Measurements from ENCODE around the gene ABHD16B. TPM values are rescaled to one million over a fixed set of nuclear protein-coding genes. Genes with fewer than 3 reads are reported as not detected.

Gene ABHD16B
- total RNA-seq, 1 experiment from 2014 or later = not detected

- Histone ChIP-seq H3F3A (ENCODE audit: low read length, unreplicated experiment) (peaks cover 8% of the 10 kb centered on the region), H3K9ac (ENCODE audit: low read length) (no peak overlapping the region), H4K20me1 (ENCODE audit: low read length) (no peaks in the 10 kb centered on the region), H3K79me2 (ENCODE audit: low read length) (peaks cover 13% of the 10 kb centered on the region), H3K4me2 (ENCODE audit: low read length) (no peak overlapping the region), H3K4me3 (ENCODE audit: low read length) (no peak overlapping the region), H3K27me3 (ENCODE audit: low read length) (peaks cover 20% of the 10 kb centered on the region), H3K27ac (ENCODE audit: low read length) (no peak overlapping the region), H3K9me2 (replicated peaks; ENCODE audit: low read length) (no peaks in the 10 kb centered on the region), H3K4me1 (ENCODE audit: insufficient read depth, low read length) (peaks cover 8% of the 10 kb centered on the region), H2AFZ (ENCODE audit: low read length) (no peak overlapping the region), H3K9me3 (ENCODE audit: low read length) (no peaks in the 10 kb centered on the region), H3K36me3 (ENCODE audit: low read depth, low read length) (peaks cover 6% of the 10 kb centered on the region; the same call in 1 of the 2 replicates)
- BruUV-seq (replicated peaks) = no TSS peak
- no peak for TF ChIP-seq CTCF (conservative IDR thresholded peaks at IDR 0.05; ENCODE audit: low read depth, low read length)
- TF ChIP-seq EZH2 (IDR thresholded peaks at IDR 0.05; ENCODE audit: low read length, unreplicated experiment) = no peak
- TF ChIP-seq EZH2phosphoT487 (IDR thresholded peaks at IDR 0.05; ENCODE audit: borderline replicate concordance, low read length) = no peak
- DNase-seq (no peak), ATAC-seq (no peak)
- ChIA-PET CTCF (no interaction called here), POLR2A (ENCODE audit: unreplicated experiment) (interaction anchor here (0.6 kb wide), 1 partner anchor 11 kb away, joined by 4 read pairs; no protein-coding TSS in a partner anchor)
- intact Hi-C loops (cut with micrococcal nuclease) = no loop called here
These were observed 2.1 kb upstream of the ABHD16B start for GRCh38 chr20:63859166-63859699.

GRCh38 chr20:63860325-63861051, 810 bp upstream of the ABHD16B start:
- ATAC-seq = no peak
- CTCF ChIA-PET = no interaction called here
- intact Hi-C loops (cut with micrococcal nuclease) = no loop called here

More at GRCh38 chr20:63860325-63861051, 810 bp upstream of the ABHD16B start:
- peaks cover 8% of the 10 kb centered on the region for H3K4me1 ChIP-seq (ENCODE audit: insufficient read depth, low read length)
- POLR2A ChIA-PET (ENCODE audit: unreplicated experiment) = no interaction called here
- no peak overlapping the region for H3K4me2 ChIP-seq (ENCODE audit: low read length)
- peaks cover 13% of the 10 kb centered on the region for H3K27me3 ChIP-seq (ENCODE audit: low read length)
- H2AFZ ChIP-seq (ENCODE audit: low read length) = no peak overlapping the region
- no peak overlapping the region for H3K27ac ChIP-seq (ENCODE audit: low read length)
- no peak for DNase-seq
- H3F3A ChIP-seq (ENCODE audit: low read length, unreplicated experiment) = peaks cover 8% of the 10 kb centered on the region
- no peak overlapping the region for H3K4me3 ChIP-seq (ENCODE audit: low read length)
- no TSS peak for BruUV-seq (replicated peaks)
- H4K20me1 ChIP-seq (ENCODE audit: low read length) = no peaks in the 10 kb centered on the region
- no peaks in the 10 kb centered on the region for H3K9me3 ChIP-seq (ENCODE audit: low read length)
- peaks cover 6% of the 10 kb centered on the region; the same call in 1 of the 2 replicates for H3K36me3 ChIP-seq (ENCODE audit: low read depth, low read length)
- H3K9me2 ChIP-seq (replicated peaks; ENCODE audit: low read length) = no peaks in the 10 kb centered on the region
- H3K79me2 ChIP-seq (ENCODE audit: low read length) = peaks cover 21% of the 10 kb centered on the region
- TF ChIP-seq EZH2 (IDR thresholded peaks at IDR 0.05; ENCODE audit: low read length, unreplicated experiment) (no peak), EZH2phosphoT487 (IDR thresholded peaks at IDR 0.05; ENCODE audit: borderline replicate concordance, low read length) (no peak), CTCF (conservative IDR thresholded peaks at IDR 0.05; ENCODE audit: low read depth, low read length) (no peak)
- H3K9ac ChIP-seq (ENCODE audit: low read length) = no peak overlapping the region
